NCI-H345 (cell line): ENCODE results near the gene RAD51B.

Experiments
- DNase-seq: peaks from one replicate; lab custom pipeline; 2025; lab: John Stamatoyannopoulos, UW

RAD51B gene

GRCh38 chr14:68619790-68620574 lies 800.4 kb downstream of the RAD51B start:
- no peak for DNase-seq

GRCh38 chr14:68621400-68622365 lies 802.1 kb downstream of the RAD51B start:
- no peak for DNase-seq

GRCh38 chr14:68622856-68623255 lies 803.3 kb downstream of the RAD51B start:
- no peak for DNase-seq

- DNase-seq, result no peak
Measured at GRCh38 chr14:68623307-68623706, 803.7 kb downstream of the RAD51B start.

GRCh38 chr14:68623826-68624225 lies 804.2 kb downstream of the RAD51B start:
- DNase-seq, result no peak

DNA sequence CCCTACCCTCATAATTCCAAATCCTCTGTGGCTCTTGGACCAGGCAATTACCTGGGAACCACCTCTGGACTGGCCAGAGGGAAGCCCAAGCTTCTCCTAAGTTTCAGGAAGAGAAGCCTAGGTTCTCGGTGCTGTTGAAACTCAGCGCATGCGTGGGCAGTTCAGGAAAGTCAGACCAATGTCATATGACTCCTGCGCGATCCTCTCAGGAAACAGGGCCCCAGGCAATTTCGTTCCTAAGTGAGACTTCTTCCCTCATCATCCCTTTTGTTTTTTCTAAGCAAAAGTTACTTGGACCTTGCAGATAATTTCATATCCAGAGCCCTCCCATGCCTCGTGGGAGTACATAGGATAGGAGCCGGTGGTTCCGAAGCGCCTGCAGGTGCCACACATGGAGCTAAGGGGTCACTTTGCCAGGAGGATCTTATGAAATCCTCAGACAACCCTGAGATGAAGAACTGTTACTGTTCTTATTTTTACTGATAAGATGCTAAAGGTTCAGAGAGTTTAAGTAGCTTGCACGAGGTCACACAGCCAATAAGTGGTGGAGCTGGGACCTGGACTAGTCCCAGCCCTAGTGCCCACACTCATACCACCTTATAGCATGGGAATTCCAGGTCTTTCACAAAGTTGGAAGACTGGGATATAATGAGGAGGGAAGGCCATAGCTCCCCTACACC lies 805.1 kb downstream of the RAD51B start:
- DNase-seq, result no peak

- DNase-seq, result no peak
Measured at GRCh38 chr14:68625366-68626090, 805.9 kb downstream of the RAD51B start.

GRCh38 chr14:68626386-68626785 lies 806.8 kb downstream of the RAD51B start:
- DNase-seq, result no peak

DNA sequence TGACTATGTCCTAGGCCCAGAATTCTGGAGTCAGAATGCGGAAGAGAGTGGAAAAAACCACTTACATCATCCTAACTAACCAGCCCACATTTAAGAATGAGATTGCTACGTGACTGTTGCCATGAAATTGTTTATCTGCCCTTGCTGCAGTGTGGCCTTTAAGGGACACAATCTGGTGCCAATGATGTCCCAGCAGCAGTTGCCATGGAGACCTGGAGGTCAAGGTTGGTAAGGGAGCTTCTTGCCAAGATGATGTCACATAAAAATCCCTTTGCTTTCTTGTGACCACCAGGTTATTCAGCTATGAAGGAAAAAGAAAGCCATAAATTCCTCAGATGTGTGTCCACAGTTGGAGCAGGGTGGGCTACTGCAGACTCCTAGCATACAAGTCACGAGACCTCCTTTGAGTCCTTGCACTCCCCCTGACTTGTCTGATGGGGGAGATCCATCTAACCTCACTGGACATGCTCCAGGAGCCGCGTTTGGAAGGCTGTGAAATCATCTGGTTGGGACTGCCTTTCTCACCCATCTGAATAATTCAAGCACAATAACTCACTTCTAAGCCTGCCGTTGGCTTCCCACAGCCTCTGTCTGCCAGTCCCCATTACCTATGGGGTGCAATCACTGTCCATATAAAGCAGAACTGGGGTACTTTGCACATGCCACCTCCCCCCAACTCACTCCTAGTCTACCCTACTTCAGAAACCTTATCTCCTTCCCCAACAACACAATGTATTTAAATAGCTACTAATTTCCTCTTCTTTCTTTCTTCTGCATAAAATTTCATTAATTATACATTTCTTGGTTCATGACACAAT lies 807.7 kb downstream of the RAD51B start:
- DNase-seq, result no peak

DNA sequence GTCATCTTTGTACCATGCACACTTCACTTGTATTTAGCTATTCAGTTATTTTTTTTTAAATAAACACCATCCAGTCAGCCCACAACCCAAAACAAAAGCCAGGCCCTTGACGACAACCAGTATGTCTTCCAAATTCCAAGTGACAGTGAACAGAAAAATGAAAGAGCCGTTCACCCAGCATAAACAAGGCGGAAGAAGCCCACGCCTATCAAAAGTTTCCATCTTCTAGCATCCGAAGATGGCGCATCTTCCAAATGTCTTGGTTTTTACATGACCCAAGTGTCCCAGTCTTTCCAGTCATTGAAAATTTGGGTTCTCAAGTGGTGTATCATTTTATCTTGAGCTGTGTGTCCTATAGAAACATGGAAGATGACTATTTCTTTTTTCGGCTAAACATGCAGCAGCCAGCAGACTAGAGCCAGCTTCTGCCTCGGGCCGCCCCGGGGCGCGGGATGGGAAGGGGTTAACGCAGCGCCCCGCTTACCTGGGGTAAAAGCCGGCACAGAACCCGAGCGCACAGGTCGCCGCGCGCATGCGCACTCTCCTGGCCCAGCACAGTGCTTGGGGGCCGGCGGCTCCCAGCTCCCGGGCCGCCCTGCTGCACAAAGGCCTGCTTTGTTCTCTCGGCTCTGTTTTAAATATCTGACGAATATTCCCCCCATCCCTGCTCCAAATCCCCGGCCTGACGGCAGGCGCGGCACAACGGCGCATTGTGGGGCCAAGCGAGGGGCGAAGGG lies 808.5 kb downstream of the RAD51B start:
- no peak for DNase-seq

- no peak for DNase-seq
Measured at GRCh38 chr14:68628605-68629310, 809.2 kb downstream of the RAD51B start.

- DNase-seq, result no peak
Measured at GRCh38 chr14:68630081-68630571, 810.5 kb downstream of the RAD51B start.

DNA sequence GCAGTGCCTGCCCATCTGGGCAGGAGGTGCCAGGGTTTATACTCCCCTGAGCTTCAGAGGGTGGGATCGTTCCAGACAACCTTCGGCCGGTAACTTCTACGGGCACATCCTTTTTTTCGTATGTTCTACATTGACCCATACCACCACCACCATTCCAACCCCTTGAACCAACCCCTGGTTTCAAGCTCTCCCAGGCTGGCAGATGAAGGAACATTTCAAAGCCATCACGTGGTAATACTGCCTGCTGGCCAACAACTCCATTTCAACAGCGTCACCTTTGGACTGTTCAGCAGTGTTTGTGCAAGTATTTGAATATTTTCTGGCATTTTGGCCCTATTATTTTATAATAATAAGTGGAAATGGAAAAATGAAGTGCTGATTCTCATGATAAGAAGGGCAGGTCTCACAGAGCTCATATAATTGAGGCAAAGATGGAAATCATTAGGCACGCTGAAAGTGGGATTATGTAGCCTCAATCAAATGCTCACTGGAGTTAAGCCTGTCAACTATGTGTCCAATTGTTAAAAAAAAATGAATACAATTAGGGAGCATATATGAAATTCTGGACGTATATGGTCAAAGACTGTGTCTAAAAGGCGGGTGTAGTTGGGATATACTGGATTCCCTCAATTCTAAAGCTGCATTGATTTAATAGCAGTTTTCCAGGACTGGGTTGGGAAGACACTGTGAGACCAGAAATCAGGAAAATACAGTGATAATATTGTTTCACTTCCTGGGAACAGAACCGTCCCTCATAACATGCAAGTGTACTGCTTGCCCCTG lies 811.2 kb downstream of the RAD51B start:
- no peak for DNase-seq

- no peak for DNase-seq
Measured at GRCh38 chr14:68631394-68632053, 811.9 kb downstream of the RAD51B start.

DNA sequence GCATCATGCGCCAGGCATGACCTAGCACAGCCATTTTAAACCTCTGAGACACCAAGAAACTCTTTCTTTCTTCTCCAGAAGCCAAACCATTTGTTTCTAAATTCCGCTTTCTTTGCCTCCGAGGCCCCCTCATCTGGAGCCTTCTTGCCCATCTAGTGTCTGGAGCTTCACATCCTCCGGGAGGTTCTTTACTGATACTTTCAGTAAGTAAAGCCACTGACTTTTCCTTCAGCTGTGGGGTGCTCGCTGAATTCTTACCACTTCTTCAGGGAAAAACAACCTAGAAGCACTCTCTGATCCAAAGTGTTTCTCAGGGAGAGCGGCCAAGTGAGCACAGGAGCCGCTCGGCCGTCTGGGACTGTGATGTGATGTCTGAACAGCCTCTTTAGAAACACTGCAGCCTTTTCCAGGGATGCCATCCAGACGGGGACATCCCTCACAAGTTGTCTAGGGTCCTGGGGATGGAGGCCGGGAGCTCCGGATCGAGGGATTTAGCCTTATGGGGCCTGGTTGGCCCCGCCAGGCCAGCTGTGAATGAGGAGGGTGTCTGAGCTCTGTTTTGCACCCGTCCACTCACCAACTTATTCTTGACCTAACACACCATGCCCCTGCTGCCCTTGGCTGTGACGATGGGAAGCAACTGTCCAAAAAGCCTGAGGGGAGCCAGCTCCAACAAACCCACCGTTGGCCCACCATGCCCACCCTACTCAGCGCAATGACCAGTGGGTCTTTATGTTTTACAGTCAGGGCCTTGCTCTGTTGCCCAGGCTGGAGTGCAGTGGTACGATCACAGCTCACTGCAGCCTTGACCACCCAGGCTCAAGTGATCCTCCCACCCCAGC lies 812.7 kb downstream of the RAD51B start:
- DNase-seq, result no peak

DNA sequence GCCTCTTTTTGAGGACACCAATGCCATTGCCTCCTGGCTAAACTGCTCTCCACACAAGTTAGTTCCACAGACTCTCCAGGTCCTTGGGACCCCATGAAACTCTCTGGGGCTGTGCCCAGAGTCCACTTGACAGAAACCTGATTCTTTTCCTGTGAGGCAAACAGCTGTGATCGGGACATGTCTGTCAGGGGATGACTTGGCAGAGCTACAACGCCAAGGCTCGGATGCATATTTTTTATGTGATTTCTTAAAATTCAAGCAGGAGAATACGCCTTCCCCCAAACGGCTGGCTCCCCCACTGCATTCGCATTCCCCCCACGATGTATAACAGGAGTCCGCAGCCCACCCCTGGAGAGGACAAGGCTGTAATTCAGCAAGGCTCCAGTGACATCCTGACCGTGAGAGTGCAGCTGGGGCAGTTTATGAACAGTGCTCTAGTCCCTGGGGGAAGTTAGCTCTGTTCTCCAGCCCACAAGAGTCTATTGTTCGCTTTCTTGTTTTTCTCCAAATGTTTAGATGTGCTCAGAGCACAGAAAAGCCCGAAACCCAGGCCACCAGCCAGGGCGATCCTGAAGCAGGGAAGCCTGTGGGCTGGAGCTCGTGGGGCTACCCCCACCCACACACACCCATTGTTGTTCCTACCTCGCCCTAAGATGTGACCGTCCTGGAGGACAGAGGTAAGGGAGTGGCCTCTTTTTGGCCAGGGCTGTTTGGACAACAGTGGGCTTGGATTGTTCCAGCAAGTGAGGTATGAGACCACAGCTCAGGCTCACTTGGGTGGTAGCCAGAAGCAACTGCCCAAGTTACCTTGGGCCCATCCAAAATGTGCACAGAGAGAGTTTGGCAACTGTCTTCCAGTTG lies 813.8 kb downstream of the RAD51B start:
- no peak for DNase-seq
